Right kidney (tissue), 1 donor: ENCODE results near the gene HYAL2.
"Not testable (repeated sequence)": the region's sequence is repeated elsewhere in the genome, so short reads cannot be mapped to it uniquely, and the experiment has no call there.

Experiments
- DNase-seq: peaks from one replicate; pipeline ENCODE4 v3.0.0-alpha.2; 2016

HYAL2 gene

DNA sequence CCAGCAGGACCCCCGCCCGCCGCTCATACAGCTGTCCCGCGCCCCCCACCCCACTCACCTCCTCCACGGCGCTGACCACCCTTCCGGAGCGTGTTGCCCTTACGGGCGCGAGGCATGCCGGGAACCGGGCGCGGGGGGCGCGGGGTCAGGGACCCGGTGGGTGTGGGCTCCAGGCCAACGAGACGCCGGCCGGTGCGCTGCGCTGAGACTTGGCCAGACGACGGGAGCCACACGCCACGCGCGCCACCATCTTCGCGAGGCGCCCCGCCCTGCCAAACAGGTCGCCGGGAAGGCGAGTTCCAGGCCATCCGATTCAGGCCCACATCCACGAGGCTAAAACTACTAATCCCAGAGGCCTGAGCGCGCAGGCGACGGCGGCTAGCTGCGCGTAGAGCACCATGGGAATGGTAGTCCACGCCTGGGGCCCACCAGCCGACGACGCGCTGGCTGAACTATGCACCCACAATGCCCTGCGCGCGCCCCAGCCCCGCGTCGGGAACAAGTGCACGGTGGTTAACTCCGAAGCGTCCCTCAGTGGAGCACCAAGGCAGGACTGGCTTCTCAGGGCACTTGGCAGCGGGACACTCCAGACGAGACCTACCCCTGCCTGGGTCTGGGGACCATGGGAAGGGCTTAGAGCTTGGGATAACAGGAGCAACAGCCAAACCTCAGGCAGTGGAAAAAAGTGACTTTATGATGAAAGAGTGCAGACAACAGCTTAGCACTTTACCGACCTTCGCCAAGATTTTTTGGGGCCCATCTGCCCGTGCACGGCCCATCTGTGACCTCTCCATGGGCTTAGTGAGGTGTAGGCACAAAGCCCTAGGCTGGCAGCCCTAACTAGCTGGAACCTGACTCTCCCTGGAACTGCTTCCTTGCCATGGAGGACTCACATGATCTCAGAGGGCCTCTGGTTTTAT lies 30.1 kb downstream of the HYAL2 start, which contains the start of gene IFRD2:
Gene IFRD2, minus strand, starts transcription at position 271 of the 920 bp plus-strand sequence. Its CDS starts 155 bp downstream, at position 116.
- peak; percentile 74 for DNase-seq

DNA sequence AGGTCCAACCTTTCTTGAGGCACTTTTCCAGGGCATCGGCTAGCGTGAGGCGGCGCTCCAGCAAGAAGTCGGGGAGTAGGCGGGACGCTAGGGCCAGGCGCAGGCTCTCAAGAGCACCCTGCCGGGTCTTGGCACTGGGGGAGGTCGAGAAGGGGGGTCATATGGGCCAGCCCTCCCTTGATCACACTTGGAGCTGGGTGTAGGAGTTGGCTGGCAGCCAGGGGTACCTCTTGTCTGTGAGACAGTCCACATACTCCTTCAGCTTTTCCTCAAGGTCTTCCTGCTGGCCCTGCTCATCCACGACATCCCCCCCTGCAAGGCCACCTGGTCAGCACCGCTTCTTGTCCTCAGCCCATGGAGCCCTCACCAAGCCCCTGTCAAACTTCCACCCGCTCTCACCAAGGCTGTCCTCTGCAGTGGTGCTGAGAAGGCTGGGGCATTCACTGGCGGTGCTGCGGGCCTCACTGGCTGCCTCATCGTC lies 32.3 kb downstream of the HYAL2 start:
- no peak for DNase-seq

DNA sequence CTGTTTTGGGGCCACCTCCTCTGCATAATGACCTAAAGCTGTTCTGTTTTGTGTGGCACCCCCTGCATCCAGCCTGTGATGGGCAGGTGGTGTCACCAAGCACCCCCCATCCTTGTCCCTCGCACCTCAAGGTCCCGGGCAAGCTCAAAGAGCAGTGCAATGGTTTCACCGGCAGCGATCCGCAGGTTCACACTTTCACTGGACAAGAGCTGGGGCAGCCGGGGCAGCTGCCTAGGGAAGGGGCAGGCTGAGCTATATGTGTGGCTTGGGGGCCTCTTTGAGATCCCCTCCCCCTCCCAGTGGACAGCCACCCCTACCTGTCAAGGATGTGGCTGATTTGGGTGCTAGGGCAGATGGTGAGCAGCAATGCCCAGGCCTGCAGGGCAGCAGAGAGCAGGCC lies 33.4 kb downstream of the HYAL2 start:
- DNase-seq: no peak

DNA sequence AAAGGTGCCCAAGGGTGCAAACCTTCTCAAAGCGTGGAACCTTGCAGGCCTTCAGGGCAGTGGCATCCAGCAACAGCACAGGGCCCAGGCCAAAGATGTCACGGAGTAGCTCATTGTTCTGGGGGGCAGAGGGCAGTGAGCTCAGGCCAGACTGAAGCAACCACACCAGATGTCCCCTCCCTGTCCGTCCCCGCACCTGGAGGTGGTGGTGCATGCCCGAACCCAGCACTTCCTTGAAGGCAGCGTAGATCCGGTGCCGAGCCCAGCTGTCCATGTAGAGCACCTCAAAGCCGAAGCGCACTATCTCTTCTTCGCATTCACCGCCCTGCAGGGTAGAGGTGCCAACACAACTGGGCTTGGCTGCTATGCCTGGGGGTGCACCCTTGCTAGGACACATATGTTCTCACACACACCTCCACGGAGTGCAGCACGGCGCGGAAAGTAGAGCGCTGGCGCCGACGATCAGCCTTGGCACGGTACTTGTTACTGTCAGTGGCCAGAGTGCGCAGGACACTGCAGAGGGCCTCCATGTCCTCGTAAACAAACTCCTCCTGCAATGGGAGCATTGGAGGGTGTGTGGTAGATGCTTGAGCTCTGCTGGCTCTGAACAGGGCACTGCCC lies 34.0 kb downstream of the HYAL2 start:
- DNase-seq: no peak

DNA sequence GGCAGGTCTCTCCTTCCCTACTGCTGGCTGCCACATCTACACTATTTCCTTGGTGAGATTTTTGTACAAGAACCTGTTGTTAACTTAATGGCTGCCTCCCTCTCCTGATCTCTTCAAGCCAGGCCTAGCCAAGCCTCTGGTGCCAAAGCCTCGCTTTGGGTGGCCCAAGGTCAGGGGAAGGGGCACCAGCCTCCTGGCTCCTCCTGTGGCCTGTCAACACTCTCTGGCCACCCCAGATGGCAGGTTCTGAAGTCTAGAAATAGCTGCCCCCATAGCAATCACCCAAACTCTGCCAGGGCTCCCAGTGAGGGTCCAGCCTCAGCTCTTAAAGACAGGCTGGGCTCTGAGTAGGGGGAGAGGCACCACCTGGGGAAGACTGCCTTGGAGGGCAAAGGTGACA lies 35.3 kb downstream of the HYAL2 start:
- no peak for DNase-seq

DNA sequence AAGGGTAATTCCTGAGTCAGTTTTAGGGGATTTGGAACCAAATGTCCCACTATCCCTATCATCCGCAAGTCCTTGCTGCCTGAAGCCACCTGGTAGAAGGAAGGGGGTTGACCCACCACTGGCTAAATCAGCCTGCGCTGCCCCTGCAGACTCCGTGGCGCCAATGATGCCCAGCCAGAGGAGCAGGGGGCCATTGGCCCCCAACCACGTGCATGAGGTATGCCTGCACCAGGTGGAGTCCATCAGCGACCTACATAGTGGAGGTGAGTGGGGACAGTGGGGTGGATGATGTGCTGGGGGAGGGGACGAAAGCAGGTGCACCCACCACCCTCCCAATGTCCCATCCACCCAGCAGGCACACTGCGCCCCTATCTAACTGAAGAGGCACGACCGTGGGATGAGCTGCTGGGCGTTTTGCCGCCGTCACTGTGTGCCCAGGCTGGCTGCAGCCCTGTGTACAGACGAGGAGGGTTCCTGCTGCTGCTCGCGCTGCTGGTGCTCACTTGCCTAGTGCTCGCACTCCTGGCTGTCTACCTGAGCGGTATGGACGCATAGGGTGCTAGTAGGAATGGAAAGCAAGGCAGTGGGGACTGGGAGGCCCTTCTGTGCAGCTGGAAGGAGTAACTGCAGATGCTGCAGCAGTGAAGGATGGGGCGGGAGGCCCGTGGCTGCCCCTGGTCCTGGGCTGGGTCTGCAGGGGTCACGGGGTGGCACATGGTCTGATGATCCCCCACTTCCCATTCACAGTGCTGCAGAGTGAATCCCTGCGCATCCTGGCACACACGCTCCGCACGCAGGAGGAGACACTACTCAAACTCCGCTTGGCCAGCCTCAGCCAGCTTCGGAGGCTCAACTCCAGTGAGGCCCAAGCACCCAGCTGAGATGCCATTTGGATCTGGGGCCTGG lies 36.0 kb downstream of the HYAL2 start:
- no peak for DNase-seq

DNA sequence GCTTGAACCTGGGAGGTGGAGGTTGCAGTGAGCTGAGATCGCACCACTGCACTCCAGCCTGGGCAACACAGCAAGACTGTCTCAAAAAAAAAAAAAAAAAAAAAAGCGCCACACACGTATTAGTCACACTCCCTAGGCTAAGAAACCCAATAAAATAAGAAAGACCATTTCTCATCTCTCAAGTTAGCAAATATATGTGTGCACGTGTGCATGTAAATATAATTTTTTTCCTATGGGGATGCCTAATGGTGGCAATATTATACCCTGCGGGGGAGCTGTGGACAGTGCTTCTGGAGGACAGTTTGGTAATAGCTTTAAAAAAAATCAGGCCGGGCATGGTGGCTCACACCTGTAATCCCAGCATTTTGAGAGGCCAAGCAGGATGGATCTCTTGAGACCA lies 38.4 kb downstream of the HYAL2 start:
- not testable (repeated sequence) for DNase-seq

DNA sequence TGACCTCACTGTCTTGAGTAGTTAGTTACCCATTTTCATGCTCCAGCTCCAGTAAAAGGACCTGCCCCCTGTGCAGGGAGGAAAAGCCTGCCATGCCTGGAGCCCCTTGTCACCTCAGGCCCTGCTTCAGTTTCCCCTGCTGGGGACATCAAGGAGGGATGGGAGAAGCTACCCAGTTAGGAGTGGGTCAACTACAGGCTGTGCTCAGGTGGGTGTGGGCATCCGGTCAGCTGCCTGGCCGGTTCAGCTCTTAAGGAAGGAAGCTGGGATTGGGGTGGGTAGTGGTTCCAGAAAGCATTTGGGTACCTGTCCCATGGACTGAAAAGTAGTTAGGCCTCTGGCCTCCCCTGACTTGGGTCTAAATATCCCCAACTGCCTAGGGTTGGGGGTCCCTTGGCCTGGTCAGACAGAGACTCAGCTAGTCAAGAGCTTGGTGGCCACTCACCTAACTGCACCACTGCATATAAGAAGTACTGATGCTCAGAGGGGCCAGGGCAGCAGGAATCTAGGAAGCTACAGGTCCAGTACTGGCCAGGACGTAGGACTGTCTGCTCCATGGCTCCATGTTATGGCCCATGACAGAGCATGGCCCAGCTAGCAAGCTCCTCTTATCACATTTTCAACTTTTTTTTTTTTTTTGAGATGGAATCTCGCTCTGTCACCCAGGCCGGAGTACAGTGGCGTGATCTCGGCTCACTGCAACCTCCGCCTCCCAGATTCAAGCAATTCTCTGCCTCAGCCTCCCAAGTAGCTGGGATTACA lies 43.1 kb downstream of the HYAL2 start:
- no peak for DNase-seq

DNA sequence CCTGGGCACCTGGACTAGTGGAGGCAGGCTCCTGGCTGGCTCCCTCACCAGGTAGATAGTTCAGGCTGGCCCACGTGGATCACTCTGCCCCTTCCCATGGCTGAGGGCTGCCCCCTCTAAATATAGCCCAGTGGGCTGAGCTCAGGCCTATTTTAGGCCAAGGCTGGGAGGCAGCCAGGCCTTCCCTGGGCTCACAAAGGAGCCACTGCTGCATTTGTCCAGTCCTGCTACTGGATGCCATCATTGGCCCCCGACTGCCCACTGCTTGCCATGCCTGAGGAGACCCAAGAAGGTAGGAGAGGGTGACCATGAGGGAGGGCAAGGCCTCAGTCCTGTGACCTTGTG lies 43.7 kb downstream of the HYAL2 start, which contains the start of gene LSMEM2:
Gene LSMEM2, plus strand, starts transcription at position 208 of the 345 bp plus-strand sequence. Its CDS starts 27 bp downstream, at position 235.
- DNase-seq: no peak

DNA sequence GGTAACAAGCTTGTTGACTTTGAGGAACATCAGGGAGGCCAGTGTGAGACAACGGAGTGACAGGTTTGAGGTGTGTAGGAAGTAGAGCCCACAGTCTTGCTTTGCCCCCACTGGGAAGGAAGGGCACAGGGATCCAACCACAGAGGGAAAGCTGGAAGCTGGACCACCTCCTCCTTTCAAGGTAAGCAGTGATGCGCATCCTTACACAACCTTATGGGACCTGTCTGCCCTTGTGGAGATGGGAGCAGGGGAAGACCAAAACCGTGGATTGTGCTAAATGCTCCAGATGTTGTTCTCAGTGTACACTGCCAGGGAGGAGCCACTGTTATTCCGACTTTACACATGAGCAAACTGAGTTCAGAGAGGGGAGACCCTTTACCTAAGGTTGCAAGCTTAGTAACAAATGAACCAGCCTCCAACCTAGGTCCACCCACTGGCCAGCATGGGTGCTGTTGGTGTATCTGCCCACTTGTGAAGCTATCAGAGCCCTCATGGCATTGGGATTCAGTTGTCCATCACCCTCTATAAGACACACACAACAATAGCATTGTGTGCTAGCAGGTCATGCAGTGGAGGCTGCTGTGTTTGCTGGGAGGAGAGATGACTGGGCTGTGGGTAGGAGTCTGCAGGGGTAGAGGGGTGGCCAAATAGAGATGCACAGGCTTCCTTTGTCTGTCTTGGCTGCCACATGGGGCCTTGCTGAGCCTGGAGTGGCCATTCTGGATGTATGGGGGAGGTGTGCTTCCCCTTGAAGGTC lies 44.2 kb downstream of the HYAL2 start:
- DNase-seq: no peak

DNA sequence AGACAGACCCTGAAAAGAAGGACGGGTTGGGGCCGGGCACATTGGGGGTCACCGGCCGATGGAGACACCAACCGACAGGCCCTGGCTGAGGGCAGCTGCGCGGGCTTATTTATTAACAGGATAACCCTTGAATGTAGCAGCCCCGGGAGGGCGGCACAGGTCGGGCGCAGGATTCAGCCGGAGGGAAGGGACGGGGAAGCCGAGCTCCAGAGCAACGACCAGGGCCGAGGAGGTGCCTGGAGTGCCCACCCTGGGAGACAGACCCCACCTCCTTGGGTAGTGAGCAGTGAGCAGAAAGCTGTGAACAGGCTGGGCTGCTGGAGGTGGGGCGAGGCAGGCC lies 45.8 kb downstream of the HYAL2 start:
- DNase-seq: no peak

DNA sequence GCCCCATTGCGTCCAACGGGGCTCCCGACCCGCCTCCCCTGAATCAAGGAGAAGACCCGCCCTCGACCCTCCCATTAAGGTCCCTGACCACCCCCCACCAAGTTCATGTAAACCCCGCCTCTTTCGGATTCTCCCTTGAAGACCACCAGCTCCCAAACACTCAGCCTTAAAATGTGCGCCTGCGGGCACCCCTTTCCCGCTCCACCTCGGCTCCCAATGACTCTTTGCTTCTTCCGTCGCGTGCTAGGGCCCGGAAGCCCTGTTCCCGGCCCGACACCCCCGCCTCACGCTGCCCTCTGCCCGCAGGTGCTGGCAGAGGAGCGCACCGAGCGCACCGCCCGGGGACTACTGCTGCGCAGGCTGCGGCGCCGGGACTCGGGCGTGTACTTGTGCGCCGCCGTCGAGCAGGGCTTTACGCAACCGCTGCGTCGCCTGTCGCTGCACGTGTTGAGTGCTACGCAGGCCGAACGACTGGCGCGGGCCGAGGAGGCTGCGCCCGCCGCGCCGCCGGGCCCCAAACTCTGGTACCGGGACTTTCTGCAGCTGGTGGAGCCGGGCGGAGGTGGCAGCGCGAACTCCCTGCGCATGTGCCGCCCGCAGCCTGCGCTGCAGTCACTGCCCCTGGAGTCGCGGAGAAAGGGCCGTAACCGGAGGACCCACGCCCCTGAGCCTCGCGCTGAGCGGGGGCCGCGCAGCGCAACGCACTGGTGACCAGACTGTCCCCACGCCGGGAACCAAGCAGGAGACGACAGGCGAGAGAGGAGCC lies 46.4 kb downstream of the HYAL2 start:
- no peak for DNase-seq

DNA sequence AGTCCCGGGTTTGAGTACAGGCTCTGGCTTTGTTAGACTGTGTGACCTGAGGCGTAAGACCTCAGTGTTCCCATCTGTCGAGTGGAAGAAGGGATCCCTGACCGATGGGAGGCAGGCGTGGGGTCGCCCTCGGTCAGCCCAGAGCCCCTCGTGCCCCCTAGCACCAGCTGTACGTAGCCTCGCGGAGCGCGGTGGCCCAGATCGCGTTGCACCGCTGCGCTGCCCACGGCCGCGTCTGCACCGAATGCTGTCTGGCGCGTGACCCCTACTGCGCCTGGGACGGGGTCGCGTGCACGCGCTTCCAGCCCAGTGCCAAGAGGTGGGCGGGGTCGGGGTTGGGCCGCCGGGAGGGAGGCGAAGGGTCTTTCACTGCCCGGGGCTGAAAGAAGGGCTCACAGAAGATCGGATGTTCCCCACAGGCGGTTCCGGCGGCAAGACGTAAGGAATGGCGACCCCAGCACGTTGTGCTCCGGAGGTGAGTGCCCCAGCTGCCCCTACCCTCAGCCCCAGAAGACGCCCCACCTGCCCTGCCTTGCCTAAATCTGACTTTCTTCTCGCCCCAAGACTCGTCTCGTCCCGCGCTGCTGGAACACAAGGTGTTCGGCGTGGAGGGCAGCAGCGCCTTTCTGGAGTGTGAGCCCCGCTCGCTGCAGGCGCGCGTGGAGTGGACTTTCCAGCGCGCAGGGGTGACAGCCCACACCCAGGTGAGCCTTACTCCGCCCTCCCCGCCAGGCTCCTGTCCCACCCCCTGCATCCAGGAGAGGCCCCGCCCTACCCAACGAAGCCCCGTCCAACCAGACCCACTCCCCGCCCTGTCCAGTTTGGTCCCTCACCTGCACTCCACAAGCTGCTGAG lies 47.2 kb downstream of the HYAL2 start:
- DNase-seq: no peak

DNA sequence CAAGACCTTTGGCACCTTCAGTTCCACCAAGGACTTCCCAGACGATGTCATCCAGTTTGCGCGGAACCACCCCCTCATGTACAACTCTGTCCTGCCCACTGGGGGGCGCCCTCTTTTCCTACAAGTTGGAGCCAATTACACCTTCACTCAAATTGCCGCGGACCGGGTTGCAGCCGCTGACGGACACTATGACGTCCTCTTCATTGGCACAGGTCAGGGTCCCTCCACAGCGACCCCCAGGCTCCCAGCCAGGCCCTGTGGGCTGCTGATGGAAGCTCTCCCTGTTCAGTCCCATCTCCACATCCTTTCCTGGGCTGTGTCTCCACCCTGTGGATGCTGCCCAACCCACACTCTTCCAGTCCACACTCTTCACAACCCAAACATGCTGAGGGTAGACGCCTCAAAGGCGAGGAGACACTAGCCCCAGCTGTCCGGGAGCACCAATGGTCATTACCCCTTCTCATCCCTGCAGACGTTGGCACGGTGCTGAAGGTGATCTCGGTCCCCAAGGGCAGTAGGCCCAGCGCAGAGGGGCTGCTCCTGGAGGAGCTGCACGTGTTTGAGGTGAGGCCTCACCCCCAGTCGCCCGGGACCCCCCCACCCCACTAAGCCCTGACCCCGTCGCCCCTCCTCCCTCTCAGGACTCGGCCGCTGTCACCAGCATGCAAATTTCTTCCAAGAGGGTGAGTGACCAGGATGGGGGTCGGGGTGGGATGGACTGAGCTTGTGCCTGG lies 48.0 kb downstream of the HYAL2 start:
- DNase-seq: peak; percentile 59

DNA sequence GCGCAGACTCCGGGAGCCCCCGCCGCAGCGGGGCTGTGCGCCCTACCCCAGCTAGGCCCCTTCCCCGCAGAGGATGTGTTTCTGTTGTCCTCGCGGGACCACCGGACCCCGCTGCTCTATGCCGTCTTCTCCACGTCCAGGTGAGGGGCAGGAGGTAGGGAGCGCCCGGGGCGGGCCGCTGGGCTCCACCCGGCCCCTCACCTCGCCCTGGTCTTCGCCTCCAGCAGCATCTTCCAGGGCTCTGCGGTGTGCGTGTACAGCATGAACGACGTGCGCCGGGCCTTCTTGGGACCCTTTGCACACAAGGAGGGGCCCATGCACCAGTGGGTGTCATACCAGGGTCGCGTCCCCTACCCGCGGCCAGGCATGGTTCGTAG lies 48.9 kb downstream of the HYAL2 start:
- DNase-seq: no peak

DNA sequence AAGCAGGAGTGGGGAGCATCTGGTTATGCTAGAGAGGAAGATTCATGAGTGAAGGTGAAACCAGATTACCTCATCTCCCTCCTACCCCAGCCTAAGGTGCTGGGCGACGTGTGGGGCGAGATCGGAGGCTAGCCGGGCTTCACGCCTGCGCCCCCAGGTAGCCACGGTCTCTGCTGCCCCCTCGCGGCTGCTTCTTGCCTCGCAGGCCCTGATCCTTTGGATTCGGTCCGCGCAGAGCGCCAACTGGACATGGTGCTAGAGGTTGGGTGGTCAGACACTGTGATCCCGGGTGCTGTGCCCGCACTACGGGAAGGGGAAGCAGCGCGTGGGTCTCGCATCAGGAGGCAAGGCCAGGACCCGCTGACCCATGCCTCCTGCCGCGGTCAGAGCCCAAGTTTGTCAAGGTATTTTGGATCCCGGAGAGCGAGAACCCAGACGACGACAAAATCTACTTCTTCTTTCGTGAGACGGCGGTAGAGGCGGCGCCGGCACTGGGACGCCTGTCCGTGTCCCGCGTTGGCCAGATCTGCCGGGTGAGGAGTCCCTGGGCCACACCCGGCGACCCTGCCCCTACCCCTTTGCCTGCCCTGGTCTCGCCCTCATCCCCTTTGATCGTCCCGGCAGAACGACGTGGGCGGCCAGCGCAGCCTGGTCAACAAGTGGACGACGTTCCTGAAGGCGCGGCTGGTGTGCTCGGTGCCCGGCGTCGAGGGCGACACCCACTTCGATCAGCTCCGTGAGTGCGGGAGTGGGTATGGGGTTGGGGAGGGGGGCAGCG lies 49.4 kb downstream of the HYAL2 start:
- peak; percentile 89 for DNase-seq

DNA sequence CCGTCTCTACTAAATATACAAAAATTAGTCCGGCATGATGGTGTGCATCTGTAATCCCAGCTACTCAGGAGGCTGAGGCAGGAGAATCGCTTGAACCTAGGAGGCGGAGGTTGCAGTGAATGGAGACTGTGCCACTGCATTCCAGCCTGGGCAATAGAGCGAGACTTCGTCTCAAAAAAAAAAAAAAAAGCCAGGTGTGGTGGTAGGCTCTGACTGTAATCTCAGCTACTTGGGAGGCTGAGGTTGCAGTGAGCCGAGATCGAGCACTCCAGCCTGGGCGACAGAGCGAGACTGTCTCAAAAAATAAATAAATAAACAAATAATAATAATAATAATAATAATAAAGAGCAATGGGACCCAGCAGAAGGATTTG lies 50.0 kb downstream of the HYAL2 start:
- not testable (repeated sequence) for DNase-seq
